Activated CD8-positive, alpha-beta memory T cell treated with anti-CD3 and anti-CD28 coated beads for 1 hour (primary cell): Measurements from ENCODE around the gene PDLIM1.
"Not testable (repeated sequence)": the region's sequence is repeated elsewhere in the genome, so short reads cannot be mapped to it uniquely, and the experiment has no call there.

Experiments
- DNase-seq, 2 donors: peaks; one replicate each; pipeline ENCODE4 v3.0.0-alpha.2; 2020; ENCODE audit warnings: low read depth in 1 of 2; ENCODE audit errors: extremely low read depth in 1 of 2

Gene PDLIM1

DNA sequence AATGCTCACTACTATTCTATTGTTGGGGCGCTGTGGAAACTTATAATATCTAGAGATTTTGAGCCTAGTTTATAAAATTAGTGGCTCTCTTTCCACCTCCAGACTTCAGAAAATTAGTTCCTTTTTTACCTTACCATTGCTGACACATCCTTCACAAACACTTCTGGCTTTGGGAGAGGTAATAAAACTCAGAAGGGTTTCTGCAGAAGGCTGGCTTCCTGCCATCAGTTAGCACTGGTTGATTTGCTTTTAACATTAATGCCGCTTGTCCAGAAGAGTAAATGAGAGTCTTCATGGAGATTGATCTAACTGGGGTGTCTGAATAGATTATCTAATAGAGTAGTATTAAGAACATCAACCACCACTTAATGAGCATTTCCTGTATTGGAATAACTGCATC is 76.4 kb downstream of the PDLIM1 start:
- DNase-seq: no peak

DNA sequence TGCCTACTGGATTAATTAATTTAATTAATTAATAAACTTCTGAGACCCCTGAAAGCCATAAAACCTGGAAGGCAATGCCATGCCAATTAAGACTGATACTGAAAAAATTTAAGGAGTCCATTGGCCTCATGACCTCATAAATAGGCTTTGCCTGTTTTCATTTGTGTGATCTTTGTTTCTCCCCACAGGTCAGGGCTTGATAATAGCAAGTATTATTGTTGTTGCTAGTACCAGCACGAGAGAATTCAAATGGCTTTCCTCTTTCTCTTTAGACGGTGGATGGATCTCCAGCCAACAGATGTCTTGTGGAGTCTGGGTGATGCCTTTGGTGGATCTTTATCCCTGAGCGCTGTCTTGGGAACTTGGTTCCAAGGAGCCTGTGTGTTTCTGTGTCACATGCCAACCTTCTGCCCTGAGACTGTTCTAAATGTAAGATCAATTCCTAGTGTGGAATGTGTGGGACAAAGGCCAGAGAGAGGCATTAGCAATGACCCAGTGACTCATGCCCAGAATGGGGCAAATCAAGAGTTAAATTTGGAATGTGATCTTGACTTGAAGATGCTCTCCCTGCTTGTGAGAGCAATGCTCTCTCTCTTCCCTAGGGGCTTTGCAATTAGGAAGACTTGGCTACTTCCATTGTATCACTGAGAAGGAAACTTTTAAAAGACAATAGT is 79.1 kb downstream of the PDLIM1 start:
- DNase-seq: no peak

DNA sequence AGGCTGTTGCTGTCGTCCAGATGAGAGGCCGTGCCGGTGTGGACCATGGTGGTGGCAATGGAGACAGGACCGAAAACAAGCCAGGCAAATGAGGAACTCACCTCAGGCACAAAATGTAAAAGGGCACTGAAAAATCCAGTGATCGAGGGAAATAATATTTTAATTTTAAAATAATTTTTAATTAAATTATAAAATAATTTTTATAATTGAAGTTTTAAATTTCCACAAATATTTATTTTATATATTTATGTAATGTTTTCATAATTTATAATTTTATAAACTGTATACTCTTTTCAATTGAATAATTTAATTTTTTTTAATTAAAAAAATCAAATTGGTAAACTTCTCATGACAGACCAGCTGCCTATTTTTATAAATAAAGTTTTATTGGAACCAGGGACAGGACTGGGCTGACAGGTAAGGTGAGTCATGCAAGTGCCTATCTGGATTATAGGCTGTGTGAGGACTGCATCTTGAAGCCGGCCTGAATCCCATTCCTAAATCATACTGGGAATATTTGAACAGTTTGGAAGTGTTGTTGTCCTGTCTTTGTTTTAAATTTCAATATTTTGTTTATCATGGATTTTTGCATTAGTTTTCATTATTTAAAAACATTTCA is 81.2 kb downstream of the PDLIM1 start:
- DNase-seq: no peak

DNA sequence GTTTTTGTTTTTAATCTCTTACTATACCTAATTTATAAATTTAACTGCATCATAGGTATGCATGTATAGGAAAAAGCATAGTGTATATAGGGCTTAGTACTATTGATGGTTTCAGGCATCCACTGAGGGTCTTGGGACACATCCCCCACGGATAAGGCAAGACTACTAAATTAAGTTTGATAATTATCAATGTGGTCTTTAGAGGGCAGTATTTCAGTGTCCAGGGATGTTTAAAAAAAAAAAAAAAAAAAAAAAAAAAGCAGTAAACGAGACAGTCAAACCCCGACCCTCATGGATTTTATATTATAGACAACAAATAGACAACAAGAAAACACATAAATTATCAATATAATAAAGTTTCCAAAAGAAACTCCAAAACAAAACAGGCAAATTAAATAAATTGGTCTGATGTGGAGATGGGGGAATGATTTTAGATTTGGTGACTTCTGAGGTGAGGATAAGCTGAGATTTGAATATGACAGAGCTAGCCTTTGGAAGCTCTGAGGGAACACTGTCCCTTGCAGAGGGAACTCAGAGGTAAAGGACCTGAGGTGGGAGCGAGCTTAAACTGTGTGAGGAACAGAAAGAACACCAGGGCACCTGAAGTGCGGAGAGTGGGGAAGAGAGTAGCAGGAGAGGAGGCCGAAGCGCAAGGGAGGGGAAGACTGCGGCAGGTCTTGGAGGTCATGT is 82.0 kb downstream of the PDLIM1 start:
- no peak for DNase-seq

DNA sequence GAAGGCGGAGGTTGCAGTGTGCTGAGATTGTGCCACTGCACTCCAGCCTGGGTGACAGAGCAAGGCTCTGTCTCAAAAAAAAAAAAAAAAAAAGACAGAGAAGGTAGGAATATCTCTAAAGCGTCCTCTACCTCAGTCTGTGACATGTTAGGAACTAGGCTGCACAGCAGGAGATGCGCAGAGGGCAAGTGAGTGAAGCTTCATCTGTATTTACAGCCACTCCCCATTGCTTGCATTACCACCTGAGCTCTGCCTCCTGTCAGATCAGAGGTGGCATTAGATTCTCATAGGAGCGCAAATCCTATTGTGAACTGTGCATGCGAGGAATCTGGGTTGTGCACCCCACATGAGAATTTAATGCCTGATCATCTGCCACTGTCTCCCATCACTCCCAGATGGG is 87.9 kb downstream of the PDLIM1 start:
- not testable (repeated sequence) for DNase-seq

DNA sequence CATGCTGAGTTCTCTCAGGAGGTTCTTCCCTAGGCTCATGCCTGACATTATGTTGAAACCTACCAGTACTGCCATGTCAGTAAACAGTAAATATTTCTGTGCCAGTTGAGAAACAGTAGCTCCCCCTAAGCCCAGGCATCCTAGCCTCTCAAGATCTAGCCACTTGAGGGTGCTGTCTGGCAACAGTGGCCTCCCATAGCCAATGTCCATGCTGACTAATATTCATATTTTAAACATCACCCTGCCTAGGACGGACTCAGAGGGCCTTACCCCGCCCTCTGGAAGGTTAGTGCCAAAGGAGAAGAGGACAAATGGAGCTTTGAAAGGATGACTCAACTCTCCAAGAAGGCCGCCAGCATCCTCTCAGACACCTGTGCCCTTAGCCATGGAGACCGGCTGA is 89.1 kb downstream of the PDLIM1 start:
- DNase-seq: no peak

DNA sequence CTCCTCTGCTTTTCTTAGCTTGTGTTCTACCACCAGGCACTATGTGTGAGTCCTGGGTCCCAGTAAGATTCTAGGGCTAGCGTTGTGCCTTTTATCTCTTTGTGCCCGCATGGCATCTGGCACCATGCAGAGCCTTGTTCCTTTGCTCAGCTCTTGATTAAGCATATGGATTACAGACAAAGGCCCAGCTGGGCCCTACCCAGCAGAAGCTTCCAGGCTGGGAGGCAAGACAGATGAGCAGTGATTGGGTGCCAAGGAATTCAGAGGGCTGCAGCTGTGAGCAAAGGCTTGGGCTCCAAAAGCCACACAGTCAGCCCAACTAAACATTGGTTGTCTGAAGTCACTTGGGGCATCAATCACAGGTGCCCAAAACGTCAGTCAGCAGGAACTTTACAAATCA is 94.8 kb downstream of the PDLIM1 start:
- DNase-seq: no peak

DNA sequence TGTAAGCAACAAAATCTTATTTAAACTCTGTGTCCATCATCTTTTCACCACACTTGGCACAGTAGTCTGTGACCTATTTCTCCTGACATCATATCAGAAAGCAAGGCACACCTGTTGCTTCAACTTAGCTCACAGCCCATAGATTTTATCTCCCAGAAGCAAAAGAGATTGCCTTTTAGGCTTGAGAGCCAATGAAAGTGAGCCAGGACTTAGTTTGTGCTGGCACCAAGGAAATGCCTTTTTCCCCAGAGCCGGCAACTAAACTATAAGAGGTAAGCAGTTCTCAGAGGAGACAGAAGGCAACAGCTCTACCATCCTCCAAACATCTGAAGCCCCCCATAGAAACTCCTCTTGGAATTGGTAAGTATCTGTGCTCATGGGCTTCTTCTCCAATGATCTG is 96.9 kb downstream of the PDLIM1 start, which contains the start of gene ACSM6:
ACSM6 (plus strand) TSS at position 295 of the 400 bp plus-strand sequence. CDS start 248 bp downstream, outside the sequence.
- no peak for DNase-seq

DNA sequence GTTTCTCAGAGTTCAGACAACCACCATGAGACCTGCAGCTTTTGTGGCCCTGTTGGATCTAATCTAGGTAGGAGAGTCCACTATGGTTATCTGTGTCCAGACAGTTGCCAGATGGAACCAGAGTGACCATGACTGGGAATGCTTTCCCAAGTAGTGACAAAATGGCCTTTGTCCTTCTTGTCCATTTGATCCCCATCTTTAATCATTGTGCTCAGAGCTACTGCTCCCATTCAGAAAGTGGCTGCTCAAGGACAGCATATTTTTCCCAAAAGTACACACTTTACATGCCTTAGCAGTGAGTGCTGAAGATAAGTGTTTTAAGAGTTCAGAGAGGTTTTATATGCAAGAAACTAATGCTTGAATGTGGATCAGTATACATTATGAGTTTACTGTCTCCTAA is 102.2 kb downstream of the PDLIM1 start:
- no peak for DNase-seq

DNA sequence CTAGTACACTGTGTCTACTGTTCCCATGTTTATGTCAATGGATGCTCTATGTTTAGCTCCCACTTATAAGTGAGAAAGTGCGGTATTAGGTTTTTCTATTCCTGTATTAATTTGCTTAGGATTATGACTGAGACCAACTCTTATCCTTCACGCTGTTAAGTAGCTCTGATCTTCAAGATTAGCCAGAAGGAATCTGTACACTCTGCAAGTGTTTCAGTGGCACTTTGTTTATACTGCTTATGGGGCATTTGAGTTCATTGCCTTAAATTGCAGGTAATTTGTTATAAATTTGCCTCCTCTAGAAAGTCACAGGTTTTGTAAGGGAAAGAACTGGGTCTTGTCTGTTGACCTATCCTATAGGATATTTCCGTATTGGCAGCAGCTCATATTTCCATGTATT is 103.2 kb downstream of the PDLIM1 start:
- DNase-seq: no peak
